ENCODE results near the gene ATP6V0C.

The ATP6V0C gene

DNA sequence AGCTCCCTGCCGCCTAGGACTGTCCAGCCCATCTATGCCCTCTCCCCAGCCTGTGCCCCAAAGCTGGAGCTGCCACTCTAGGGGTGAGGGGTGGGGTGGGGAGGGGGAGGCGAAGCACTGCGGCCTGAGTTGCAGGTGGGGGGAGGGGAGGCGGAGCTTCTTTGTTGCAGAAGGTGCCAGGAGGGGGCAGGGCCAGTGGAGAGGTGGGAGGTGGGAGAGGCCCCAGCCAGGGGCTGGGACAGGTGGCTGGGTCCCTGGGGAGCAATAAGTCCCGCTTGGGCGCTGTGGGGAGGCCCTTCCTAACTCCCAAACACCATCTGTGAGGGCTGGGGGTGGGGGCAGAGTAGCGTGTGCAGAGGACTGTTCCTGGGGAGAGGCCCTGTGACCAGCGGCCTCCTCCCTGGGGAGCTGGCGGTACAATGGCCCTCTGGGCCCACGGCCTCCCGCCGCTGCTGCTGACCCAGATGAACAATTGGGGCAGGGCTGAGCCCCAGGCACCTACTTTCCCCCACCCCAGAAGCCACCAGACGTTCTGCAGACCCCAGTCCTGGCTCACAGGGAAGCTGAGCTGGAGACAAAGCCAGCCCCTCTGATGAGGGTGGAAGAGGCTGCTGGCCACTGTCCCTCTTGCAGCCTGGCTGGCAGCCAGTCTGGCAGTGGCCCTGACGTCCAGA, 44.9 kb upstream of the ATP6V0C start:
- Histone ChIP-seq H3K27ac (replicated peaks; ENCODE audit: low read length) (peak overlapping the region; percentile 1), H4K8ac (ENCODE audit: low read depth, low read length) (peak overlapping the region; percentile 100), H2BK5ac (ENCODE audit: low read length) (peak overlapping the region; percentile 97), H3K4me3 (ENCODE audit: low read length in 2 of 2) (peak overlapping the region in 1 of 2 donors; percentile 4), H2BK15ac (ENCODE audit: low read length) (peak overlapping the region; percentile 88), H2BK120ac (ENCODE audit: low read depth, low read length) (peak overlapping the region; percentile 95), H3K14ac (ENCODE audit: low read length) (peak overlapping the region; percentile 84), H3K4ac (ENCODE audit: low read length) (peak overlapping the region; percentile 98), H2AK5ac (ENCODE audit: low read depth, low read length) (peak overlapping the region; percentile 100), H3K36me3 (replicated peaks in 1 of 2; ENCODE audit: control insufficient read depth in 2 of 2, insufficient read depth in 2 of 2, low read length in 2 of 2) (peaks cover 2 to 5% of the 10 kb centered on the region in 2 donors), H3K4me1 (ENCODE audit: control insufficient read depth in 2 of 2, insufficient read depth in 1 of 2, low read depth in 1 of 2, low read length in 2 of 2) (peaks cover 32 to 41% of the 10 kb centered on the region in 2 donors), H3K9ac (ENCODE audit: low read depth, low read length, poor library complexity) (peak overlapping the region; percentile 99), H3K9me3 (replicated peaks in 1 of 2; ENCODE audit: control insufficient read depth in 2 of 2, insufficient read depth in 1 of 2, low read depth in 1 of 2, low read length in 2 of 2) (no peaks in the 10 kb centered on the region), H4K91ac (ENCODE audit: low read depth, low read length, poor library complexity) (peak overlapping the region; percentile 97), H3K18ac (ENCODE audit: low read length) (peak overlapping the region; percentile 100), H2AFZ (ENCODE audit: low read length) (peak overlapping the region; percentile 70), H3K27me3 (ENCODE audit: control insufficient read depth in 3 of 3, insufficient read depth in 3 of 3, low read depth in 1 of 3, low read length in 3 of 3) (peaks cover 0 to 7% (median 0%) of the 10 kb centered on the region in 3 experiments), H3K4me2 (ENCODE audit: insufficient read depth, low read length, poor library complexity, severe bottlenecking) (peak overlapping the region; percentile 86), H3K79me1 (ENCODE audit: low read depth, low read length) (peaks cover 6% of the 10 kb centered on the region), H2BK12ac (ENCODE audit: low read length) (peak overlapping the region; percentile 98), H3K23ac (ENCODE audit: low read depth, low read length, poor library complexity) (peak overlapping the region; percentile 85)
- no CpG with 5 or more reads among the region's 14 CpGs for whole genome bisulfite sequencing, 2 donors (ENCODE audit: extremely low coverage in 2 of 2, insufficient read length in 2 of 2, insufficient replicate concordance in 1 of 2)
- DNase-seq (ENCODE audit: low spot score) = no peak

DNA sequence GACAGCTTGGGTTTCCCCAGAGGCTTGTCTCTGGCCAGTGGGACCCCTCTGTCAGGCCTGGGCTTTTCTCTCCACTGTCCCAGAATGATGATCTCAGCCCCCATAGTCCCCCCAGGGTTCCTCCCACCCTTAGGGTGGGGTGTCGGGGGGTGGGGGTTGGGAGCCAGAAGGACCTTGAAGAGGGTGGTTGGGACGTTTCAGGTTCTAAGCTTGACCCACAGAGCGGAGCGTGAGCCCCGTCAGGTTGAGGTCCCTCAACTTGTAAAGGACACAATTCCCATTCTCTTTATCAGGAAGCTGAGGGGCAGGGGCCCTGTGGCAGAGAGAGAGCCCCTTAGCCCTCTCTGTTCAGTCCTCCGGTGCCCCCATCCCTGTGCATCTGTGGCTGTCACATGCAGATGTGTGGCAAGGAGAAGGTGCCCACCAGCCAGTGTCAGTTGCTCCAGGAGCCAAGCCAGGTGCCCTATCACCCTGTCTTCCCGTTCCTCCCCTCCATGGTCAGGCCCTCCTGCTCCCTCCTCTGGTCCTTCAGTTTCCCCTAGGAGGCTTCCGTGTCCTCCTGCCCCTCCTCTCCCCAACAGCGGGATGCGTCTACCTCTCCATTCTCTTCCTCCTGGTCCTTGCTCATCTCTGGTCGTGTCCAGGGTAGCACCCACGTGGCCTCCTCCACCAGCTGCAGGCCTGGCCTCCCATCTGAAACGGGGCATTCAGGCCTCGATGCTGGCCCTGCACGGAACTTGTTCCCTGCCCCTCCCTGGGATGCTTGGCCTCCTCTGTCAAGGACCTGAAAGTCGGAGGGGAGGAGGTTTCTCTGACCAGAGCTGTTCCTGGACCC, 44.1 kb upstream of the ATP6V0C start:
- Histone ChIP-seq H2BK120ac (ENCODE audit: low read depth, low read length) (peak overlapping the region; percentile 95), H2AFZ (ENCODE audit: low read length) (peak overlapping the region; percentile 70)
- no peak for DNase-seq (ENCODE audit: low spot score)

DNA sequence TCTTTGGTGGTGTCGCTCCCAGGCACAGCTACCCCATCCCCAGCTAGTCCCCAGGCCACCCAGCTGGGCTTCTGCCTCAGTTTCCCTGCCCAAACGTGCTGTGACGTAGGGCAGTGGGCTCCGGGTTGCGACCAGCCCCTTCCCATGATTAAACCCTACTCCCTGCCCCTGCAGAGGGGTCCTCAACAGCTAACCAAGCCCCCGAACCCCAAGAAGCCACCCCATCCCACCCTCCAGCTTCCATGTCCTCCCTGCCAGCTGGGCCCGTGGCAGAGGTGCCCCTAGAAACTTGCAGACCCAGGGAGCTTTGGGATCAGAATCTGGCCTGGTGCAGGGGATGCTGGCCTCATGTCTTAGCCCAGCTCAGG, 43.5 kb upstream of the ATP6V0C start:
- H4K8ac ChIP-seq (ENCODE audit: low read depth, low read length) = no peak overlapping the region
- H2BK5ac ChIP-seq (ENCODE audit: low read length) = peak overlapping the region; percentile 95
- no peak overlapping the region for H3K4me3 ChIP-seq (ENCODE audit: low read length in 2 of 2)
- peak overlapping the region; percentile 97 for H3K23ac ChIP-seq (ENCODE audit: low read depth, low read length, poor library complexity)
- no peaks in the 10 kb centered on the region for H3K9me3 ChIP-seq (replicated peaks in 1 of 2; ENCODE audit: control insufficient read depth in 2 of 2, insufficient read depth in 1 of 2, low read depth in 1 of 2, low read length in 2 of 2)
- H3K27ac ChIP-seq (replicated peaks; ENCODE audit: low read length) = no peak overlapping the region
- H4K91ac ChIP-seq (ENCODE audit: low read depth, low read length, poor library complexity) = no peak overlapping the region
- H3K14ac ChIP-seq (ENCODE audit: low read length) = peak overlapping the region; percentile 9
- H2AK5ac ChIP-seq (ENCODE audit: low read depth, low read length) = peak overlapping the region; percentile 100
- H3K79me1 ChIP-seq (ENCODE audit: low read depth, low read length) = peaks cover 11% of the 10 kb centered on the region
- peak overlapping the region; percentile 98 for H3K4ac ChIP-seq (ENCODE audit: low read length)
- H2BK12ac ChIP-seq (ENCODE audit: low read length) = peak overlapping the region; percentile 98
- peaks cover 2 to 3% of the 10 kb centered on the region in 2 donors for H3K36me3 ChIP-seq (replicated peaks in 1 of 2; ENCODE audit: control insufficient read depth in 2 of 2, insufficient read depth in 2 of 2, low read length in 2 of 2)
- peak overlapping the region; percentile 94 for H3K18ac ChIP-seq (ENCODE audit: low read length)
- peaks cover 0 to 14% (median 0%) of the 10 kb centered on the region in 3 experiments for H3K27me3 ChIP-seq (ENCODE audit: control insufficient read depth in 3 of 3, insufficient read depth in 3 of 3, low read depth in 1 of 3, low read length in 3 of 3)
- WGBS, 2 donors (ENCODE audit: extremely low coverage in 2 of 2, insufficient read length in 2 of 2, insufficient replicate concordance in 1 of 2) = no CpG with 5 or more reads among the region's 7 CpGs
- peak overlapping the region; percentile 90 for H2AFZ ChIP-seq (ENCODE audit: low read length)
- peaks cover 32 to 41% of the 10 kb centered on the region in 2 donors for H3K4me1 ChIP-seq (ENCODE audit: control insufficient read depth in 2 of 2, insufficient read depth in 1 of 2, low read depth in 1 of 2, low read length in 2 of 2)
- H3K4me2 ChIP-seq (ENCODE audit: insufficient read depth, low read length, poor library complexity, severe bottlenecking) = no peak overlapping the region
- H2BK120ac ChIP-seq (ENCODE audit: low read depth, low read length) = peak overlapping the region; percentile 95
- no peak for DNase-seq (ENCODE audit: low spot score)
- peak overlapping the region; percentile 88 for H2BK15ac ChIP-seq (ENCODE audit: low read length)
- H3K9ac ChIP-seq (ENCODE audit: low read depth, low read length, poor library complexity) = peak overlapping the region; percentile 53

More for the DNA sequence above, 44.1 kb upstream of the ATP6V0C start:
- Histone ChIP-seq H3K27me3 (ENCODE audit: control insufficient read depth in 3 of 3, insufficient read depth in 3 of 3, low read depth in 1 of 3, low read length in 3 of 3) (peaks cover 0 to 14% (median 0%) of the 10 kb centered on the region in 3 experiments), H2AK5ac (ENCODE audit: low read depth, low read length) (peak overlapping the region; percentile 100), H2BK12ac (ENCODE audit: low read length) (peak overlapping the region; percentile 98), H3K9ac (ENCODE audit: low read depth, low read length, poor library complexity) (peak overlapping the region; percentile 78), H3K23ac (ENCODE audit: low read depth, low read length, poor library complexity) (peak overlapping the region; percentile 97), H3K79me1 (ENCODE audit: low read depth, low read length) (peaks cover 10% of the 10 kb centered on the region), H4K8ac (ENCODE audit: low read depth, low read length) (peak overlapping the region; percentile 99), H3K27ac (replicated peaks; ENCODE audit: low read length) (no peak overlapping the region), H3K4me1 (ENCODE audit: control insufficient read depth in 2 of 2, insufficient read depth in 1 of 2, low read depth in 1 of 2, low read length in 2 of 2) (peaks cover 32 to 41% of the 10 kb centered on the region in 2 donors), H3K36me3 (replicated peaks in 1 of 2; ENCODE audit: control insufficient read depth in 2 of 2, insufficient read depth in 2 of 2, low read length in 2 of 2) (peaks cover 2 to 3% of the 10 kb centered on the region in 2 donors), H3K18ac (ENCODE audit: low read length) (peak overlapping the region; percentile 94), H3K4me3 (ENCODE audit: low read length in 2 of 2) (no peak overlapping the region), H2BK15ac (ENCODE audit: low read length) (peak overlapping the region; percentile 88), H3K4ac (ENCODE audit: low read length) (peak overlapping the region; percentile 98), H3K4me2 (ENCODE audit: insufficient read depth, low read length, poor library complexity, severe bottlenecking) (peak overlapping the region; percentile 31), H3K9me3 (replicated peaks in 1 of 2; ENCODE audit: control insufficient read depth in 2 of 2, insufficient read depth in 1 of 2, low read depth in 1 of 2, low read length in 2 of 2) (no peaks in the 10 kb centered on the region), H4K91ac (ENCODE audit: low read depth, low read length, poor library complexity) (peak overlapping the region; percentile 9), H3K14ac (ENCODE audit: low read length) (peak overlapping the region; percentile 75), H2BK5ac (ENCODE audit: low read length) (peak overlapping the region; percentile 95)
- WGBS, 2 donors (ENCODE audit: extremely low coverage in 2 of 2, insufficient read length in 2 of 2, insufficient replicate concordance in 1 of 2) = no CpG with 5 or more reads among the region's 16 CpGs
